ENCODE data around the gene HOXD8. TPM values are rescaled to one million over a fixed set of nuclear protein-coding genes. Genes with fewer than 3 reads are reported as not detected.

The HOXD8 gene
- total RNA-seq, 1 experiment from 2014 or later = 11.7 TPM

GRCh38 chr2:176156301-176156806 lies 26.8 kb downstream of the HOXD8 start:
- DNase-seq (ENCODE audit: extremely low read depth, low read depth) = no peak

GRCh38 chr2:176156807-176157498 lies 27.4 kb downstream of the HOXD8 start, which contains the start of gene HOXD3:
Gene HOXD3, plus strand, starts transcription at chr2:176157307. Its CDS starts 11,808 bp downstream, at chr2:176169115.
- no peak for DNase-seq (ENCODE audit: extremely low read depth, low read depth)

GRCh38 chr2:176157499-176158185 lies 28.1 kb downstream of the HOXD8 start:
- DNase-seq (ENCODE audit: extremely low read depth, low read depth) = no peak

GRCh38 chr2:176158186-176158591 lies 28.7 kb downstream of the HOXD8 start:
- no peak for DNase-seq (ENCODE audit: extremely low read depth, low read depth)

DNA sequence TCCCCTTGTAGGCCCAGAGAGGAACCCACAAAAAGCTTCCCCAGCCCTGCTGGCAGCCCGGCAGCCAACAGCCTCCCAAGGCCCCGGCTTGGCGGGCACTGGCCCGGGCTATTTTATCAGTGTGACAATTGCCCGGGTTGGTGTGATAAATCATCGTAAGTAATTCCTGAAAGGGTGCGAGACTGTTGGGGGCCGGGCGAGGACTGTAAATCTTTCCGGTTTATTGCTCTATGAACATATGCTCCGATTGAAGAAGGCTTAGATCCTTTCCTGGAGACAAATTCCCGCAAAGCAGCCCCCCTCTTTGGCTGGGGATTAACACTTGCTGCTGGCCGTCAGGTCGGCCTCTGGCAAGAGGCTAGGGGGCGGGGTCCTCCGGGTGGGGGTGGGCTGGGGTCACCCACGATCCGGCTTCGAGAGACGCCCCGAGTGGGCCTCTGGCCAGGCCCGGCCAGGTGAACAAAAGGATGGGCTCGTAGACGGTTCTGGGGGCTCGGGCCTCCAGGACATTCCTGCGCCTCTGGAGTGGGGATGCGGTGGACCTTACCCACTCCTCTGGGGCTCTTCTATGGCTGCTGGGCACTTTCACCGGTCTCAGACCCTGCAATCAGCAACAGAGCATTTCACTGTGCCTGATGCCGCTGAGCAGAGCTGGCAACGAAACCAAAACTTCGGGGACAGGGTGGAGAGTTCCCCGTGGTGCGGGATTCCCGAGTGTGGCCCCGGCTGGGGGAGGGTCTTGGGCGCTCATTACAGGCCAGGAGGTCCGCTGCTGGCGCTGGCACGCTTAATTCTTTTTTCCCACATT lies 29.6 kb downstream of the HOXD8 start:
- no peak for DNase-seq (ENCODE audit: extremely low read depth, low read depth)

DNA sequence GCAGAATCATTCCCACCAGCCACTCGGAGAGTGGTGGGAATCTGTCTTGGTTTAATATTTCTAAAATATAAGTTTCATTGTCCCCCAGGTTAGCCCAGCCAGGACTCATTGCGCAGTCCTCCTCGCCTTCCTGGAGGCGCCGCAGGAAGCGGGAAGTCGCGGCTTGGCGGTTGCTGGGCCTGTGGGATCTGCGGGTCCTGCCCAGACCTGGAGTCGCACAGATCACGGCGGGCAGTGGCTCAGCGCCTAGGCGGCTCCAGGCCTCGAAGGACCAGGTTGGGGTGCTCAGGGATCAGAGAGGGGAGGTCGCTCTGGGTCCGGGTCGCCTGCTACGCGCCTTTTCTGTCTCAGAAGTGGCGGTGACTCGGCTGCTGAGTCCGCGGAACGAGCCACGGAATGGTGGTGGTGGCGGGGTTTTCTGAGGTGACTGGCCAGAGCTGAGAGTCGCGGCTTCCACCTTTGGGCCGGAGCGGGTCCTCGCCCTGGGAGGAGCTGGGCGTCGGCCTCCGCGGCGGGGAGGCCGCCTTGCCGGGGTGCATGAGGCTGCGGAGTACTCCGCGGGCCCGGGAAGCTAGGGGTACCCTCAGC lies 30.3 kb downstream of the HOXD8 start:
- DNase-seq (ENCODE audit: extremely low read depth, low read depth) = no peak

GRCh38 chr2:176160251-176160985 lies 30.9 kb downstream of the HOXD8 start:
- DNase-seq (ENCODE audit: extremely low read depth, low read depth) = no peak

- no peak for DNase-seq (ENCODE audit: extremely low read depth, low read depth)
Observed at GRCh38 chr2:176160986-176161824, 31.7 kb downstream of the HOXD8 start.

GRCh38 chr2:176161825-176162626 lies 32.5 kb downstream of the HOXD8 start:
- DNase-seq (ENCODE audit: extremely low read depth, low read depth) = no peak

- DNase-seq (ENCODE audit: extremely low read depth, low read depth) = no peak
Observed at GRCh38 chr2:176162911-176163671, 33.6 kb downstream of the HOXD8 start.

- no peak for DNase-seq (ENCODE audit: extremely low read depth, low read depth)
Observed at GRCh38 chr2:176163672-176164056, 34.2 kb downstream of the HOXD8 start.

DNA sequence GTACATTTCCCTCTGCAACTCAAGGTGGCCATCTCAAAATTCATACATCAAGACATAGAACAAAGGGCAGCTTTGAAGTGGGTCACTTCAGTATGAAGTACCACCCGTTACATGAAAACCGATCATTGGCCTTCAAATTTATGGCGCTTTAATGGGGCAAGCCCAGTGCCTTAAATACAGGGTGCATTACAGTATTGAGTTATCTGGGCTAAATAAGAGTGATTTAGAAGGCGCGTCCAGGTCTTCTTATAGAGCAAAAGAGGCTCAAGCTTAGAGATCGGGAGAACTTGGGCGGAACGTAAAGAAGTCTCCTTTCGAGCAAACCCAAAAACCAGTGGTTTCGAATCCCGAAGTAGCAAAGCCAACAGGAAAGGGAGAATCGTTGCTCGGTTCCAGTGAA lies 34.7 kb downstream of the HOXD8 start:
- no peak for DNase-seq (ENCODE audit: extremely low read depth, low read depth)

GRCh38 chr2:176164611-176165369 lies 35.3 kb downstream of the HOXD8 start:
- DNase-seq (ENCODE audit: extremely low read depth, low read depth) = no peak

- no peak for DNase-seq (ENCODE audit: extremely low read depth, low read depth)
Observed at GRCh38 chr2:176165370-176166050, 36.0 kb downstream of the HOXD8 start.

GRCh38 chr2:176166272-176166671 lies 36.8 kb downstream of the HOXD8 start:
- DNase-seq (ENCODE audit: extremely low read depth, low read depth) = no peak

DNA sequence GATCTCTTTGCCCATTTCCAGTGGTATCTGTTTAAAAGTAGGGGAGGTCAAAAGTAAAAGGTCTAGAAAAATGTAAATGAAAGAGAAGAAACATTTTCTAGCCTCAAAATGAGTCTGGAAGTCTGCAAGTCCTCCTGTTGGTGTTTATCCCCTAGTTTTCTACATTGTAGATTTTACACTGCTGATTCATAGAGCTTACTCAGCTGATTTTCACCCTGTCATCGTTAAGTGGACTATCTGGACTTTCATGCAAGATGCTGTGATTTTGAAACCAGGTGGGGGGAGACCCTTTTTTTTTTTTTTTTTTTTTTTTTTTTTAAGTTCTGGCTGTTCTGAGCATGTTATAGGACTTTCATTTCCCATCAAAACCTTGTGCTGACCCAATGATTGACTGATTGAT lies 37.9 kb downstream of the HOXD8 start:
- DNase-seq (ENCODE audit: extremely low read depth, low read depth) = no peak

Measured in NCI-H460 (cell line).